GM21367 (cell line): ENCODE results near the gene PCDHB2.
"Not testable (repeated sequence)": the region's sequence is repeated elsewhere in the genome, so short reads cannot be mapped to it uniquely, and the experiment has no call there.

ENCODE experiments used
- ATAC-seq: cut with Tn5 transposase; IDR thresholded peaks from one replicate; pipeline ENCODE4 v1.9.1; 2021; ENCODE audit not compliant: unreplicated experiment

PCDHB2 gene

DNA sequence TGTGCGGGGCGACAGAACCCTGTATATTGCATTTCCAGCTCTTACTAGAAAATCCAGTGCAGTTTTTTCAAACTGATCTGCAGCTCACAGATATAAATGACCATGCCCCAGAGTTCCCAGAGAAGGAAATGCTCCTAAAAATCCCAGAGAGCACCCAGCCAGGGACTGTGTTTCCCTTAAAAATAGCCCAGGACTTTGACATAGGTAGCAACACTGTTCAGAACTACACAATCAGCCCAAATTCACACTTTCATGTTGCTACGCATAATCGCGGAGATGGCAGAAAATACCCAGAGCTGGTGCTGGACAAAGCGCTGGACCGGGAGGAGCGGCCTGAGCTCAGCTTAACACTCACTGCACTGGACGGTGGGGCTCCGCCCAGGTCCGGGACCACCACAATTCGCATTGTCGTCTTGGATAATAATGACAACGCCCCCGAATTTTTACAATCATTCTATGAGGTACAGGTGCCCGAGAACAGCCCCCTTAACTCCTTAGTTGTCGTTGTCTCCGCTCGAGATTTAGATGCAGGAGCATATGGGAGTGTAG is 41.4 kb downstream of the PCDHB2 start:
- no peak for ATAC-seq

DNA sequence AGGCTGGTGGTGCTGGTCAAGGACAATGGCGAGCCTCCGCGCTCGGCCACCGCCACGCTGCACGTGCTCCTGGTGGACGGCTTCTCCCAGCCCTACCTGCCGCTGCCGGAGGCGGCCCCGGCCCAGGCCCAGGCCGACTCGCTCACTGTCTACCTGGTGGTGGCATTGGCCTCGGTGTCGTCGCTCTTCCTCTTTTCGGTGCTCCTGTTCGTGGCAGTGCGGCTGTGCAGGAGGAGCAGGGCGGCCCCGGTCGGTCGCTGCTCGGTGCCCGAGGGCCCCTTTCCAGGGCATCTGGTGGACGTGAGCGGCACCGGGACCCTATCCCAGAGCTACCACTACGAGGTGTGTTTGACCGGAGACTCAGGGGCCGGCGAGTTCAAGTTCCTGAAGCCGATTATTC is 42.9 kb downstream of the PCDHB2 start:
- ATAC-seq, result not testable (repeated sequence)
